ENCODE measurements around the gene STK40.

The STK40 gene

DNA sequence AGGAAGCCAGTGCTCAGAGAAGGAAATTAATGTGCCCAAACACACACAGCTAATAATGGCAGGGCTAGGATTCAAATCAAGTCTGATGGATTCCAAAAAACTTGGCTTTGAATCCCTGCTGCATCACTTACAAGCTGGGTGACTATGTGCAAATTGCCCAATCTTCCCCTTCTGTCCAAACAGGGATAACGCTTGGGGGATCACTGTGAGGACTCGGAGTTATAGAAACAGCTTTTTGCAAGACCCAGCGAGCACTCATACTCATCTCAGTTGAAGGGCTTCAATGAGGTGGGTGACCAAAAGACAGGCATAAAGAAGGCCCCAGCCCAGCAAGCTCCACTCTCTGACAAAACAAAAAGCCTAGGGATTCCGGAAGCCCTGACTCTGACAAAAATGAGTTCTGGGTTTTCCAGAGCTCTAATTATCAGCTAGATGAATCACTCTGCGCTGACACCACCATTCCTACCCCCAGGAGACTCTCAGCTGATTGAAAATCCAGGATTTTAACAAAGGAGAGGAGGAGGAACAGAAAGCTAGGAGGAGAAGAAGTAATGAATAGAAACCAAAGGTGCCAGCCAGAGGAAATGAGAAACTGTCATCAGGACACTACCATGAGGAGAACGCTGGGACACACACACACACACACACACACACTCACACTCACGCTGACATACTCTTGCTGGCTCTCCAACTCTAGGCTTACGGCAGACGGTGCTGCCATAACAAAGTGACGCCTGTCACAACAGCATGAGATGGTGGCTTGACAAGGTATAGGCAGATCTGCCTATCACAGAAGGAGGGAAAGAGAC lies 1.6 kb upstream of the STK40 start:
- in situ Hi-C loops (cut with MboI; ENCODE audit: low pct_unique_long_range_greater_than_20kb, low sequenced_read_pairs, unreplicated experiment) = no loop called here
- DNase-seq (ENCODE audit: low spot score) = no peak

GRCh38 chr1:36386265-36387140 lies 779 bp upstream of the STK40 start:
- in situ Hi-C loops (cut with MboI; ENCODE audit: low pct_unique_long_range_greater_than_20kb, low sequenced_read_pairs, unreplicated experiment) = no loop called here
- peak; percentile 87 for DNase-seq (ENCODE audit: low spot score)
- TF ChIP-seq, protein P1, sequence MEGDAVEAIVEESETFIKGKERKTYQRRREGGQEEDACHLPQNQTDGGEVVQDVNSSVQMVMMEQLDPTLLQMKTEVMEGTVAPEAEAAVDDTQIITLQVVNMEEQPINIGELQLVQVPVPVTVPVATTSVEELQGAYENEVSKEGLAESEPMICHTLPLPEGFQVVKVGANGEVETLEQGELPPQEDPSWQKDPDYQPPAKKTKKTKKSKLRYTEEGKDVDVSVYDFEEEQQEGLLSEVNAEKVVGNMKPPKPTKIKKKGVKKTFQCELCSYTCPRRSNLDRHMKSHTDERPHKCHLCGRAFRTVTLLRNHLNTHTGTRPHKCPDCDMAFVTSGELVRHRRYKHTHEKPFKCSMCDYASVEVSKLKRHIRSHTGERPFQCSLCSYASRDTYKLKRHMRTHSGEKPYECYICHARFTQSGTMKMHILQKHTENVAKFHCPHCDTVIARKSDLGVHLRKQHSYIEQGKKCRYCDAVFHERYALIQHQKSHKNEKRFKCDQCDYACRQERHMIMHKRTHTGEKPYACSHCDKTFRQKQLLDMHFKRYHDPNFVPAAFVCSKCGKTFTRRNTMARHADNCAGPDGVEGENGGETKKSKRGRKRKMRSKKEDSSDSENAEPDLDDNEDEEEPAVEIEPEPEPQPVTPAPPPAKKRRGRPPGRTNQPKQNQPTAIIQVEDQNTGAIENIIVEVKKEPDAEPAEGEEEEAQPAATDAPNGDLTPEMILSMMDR (IDR thresholded peaks at IDR 0.05; ENCODE audit: extremely low read depth, insufficient read depth, missing control alignments) = no peak

More for the DNA sequence above, 1.6 kb upstream of the STK40 start:
- TF ChIP-seq, protein P1 (IDR thresholded peaks at IDR 0.05; ENCODE audit: extremely low read depth, insufficient read depth, missing control alignments) = no peak

- in situ Hi-C loops (cut with MboI; ENCODE audit: low pct_unique_long_range_greater_than_20kb, low sequenced_read_pairs, unreplicated experiment) = no loop called here
- DNase-seq (ENCODE audit: low spot score) = no peak
- TF ChIP-seq, protein P1 (IDR thresholded peaks at IDR 0.05; ENCODE audit: extremely low read depth, insufficient read depth, missing control alignments) = no peak
Observed at GRCh38 chr1:36384542-36385409, 948 bp downstream of the STK40 start.

DNA sequence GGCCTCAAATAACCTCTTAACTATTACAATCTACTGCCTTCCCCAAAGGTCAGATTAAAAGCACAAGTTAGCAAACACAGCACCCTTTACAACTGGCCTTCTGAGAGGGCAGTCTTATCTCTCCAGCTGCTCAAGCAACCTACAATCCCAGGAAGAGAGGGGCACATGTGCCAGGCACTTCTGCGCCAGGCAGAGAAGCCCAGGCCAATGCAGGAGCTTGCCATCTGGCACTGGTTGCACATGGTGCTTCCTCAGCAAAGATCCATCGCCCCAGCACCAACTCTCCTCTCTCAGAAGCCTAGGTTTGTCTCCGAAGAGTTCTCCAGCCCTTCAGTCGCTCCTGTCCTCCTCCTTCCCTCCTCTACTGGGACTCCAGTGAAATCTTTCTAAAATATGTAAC lies 2.5 kb downstream of the STK40 start:
- DNase-seq (ENCODE audit: low spot score) = no peak
- in situ Hi-C loops (cut with MboI; ENCODE audit: low pct_unique_long_range_greater_than_20kb, low sequenced_read_pairs, unreplicated experiment) = no loop called here

GRCh38 chr1:36382669-36383068 lies 3.1 kb downstream of the STK40 start:
- in situ Hi-C loops (cut with MboI; ENCODE audit: low pct_unique_long_range_greater_than_20kb, low sequenced_read_pairs, unreplicated experiment) = no loop called here
- DNase-seq (ENCODE audit: low spot score) = no peak
- TF ChIP-seq, protein P1 (IDR thresholded peaks at IDR 0.05; ENCODE audit: extremely low read depth, insufficient read depth, missing control alignments) = no peak

More for the DNA sequence above, 2.5 kb downstream of the STK40 start:
- TF ChIP-seq, protein P1 (IDR thresholded peaks at IDR 0.05; ENCODE audit: extremely low read depth, insufficient read depth, missing control alignments) = no peak

- TF ChIP-seq, protein P1 (IDR thresholded peaks at IDR 0.05; ENCODE audit: extremely low read depth, insufficient read depth, missing control alignments) = no peak
- in situ Hi-C loops (cut with MboI; ENCODE audit: low pct_unique_long_range_greater_than_20kb, low sequenced_read_pairs, unreplicated experiment) = no loop called here
- no peak for DNase-seq (ENCODE audit: low spot score)
Observed at GRCh38 chr1:36382231-36382630, 3.5 kb downstream of the STK40 start.
